DOHH2 (cell line): Measurements from ENCODE around the gene DCST2.

Experiments
- H3F3A ChIP-seq: fragments of 200-600 bp; sonication (generic), shearing (Covaris generic); 2 replicates; pipeline ENCODE4 v1.6.0; 2016; ENCODE audit warnings: antibody characterized with exemption, mild to moderate bottlenecking; ENCODE audit not compliant: control insufficient read depth, insufficient read depth
- H3K27ac ChIP-seq: fragments of 200-600 bp; sonication (generic); 2 replicates; pipeline ENCODE4 v1.5.1; 2014; ENCODE audit warnings: low read depth, mild to moderate bottlenecking, low read length, moderate library complexity
- H3K27me3 ChIP-seq: fragments of 200-600 bp; sonication (generic); 2 replicates; pipeline ENCODE4 v1.6.1; 2014; ENCODE audit warnings: mild to moderate bottlenecking, low read length, mixed read lengths; ENCODE audit not compliant: control insufficient read depth
- H3K36me3 ChIP-seq: fragments of 200-600 bp; sonication (generic); 2 replicates; pipeline ENCODE4 v1.6.1; 2014; ENCODE audit warnings: mild to moderate bottlenecking, low read length, moderate library complexity, mixed read lengths; ENCODE audit not compliant: control insufficient read depth
- H3K4me1 ChIP-seq: fragments of 200-600 bp; sonication (generic); 2 replicates; pipeline ENCODE4 v1.6.1; 2014; ENCODE audit warnings: mild to moderate bottlenecking, low read length, mixed read lengths; ENCODE audit not compliant: control insufficient read depth
- H3K4me2 ChIP-seq: fragments of 200-600 bp; sonication (generic); 2 replicates; pipeline ENCODE4 v1.6.0; 2014; ENCODE audit warnings: mild to moderate bottlenecking, low read length, moderate library complexity
- H3K4me3 ChIP-seq: fragments of 200-600 bp; sonication (generic); 2 replicates; pipeline ENCODE4 v1.5.1; 2014; ENCODE audit warnings: mild to moderate bottlenecking, low read length, mixed read lengths
- H3K79me2 ChIP-seq: fragments of 200-600 bp; sonication (generic); 2 replicates; pipeline ENCODE4 v1.6.1; 2014; ENCODE audit warnings: mild to moderate bottlenecking, low read length, mixed read lengths; ENCODE audit not compliant: control insufficient read depth
- H3K9me2 ChIP-seq: fragments of 200-600 bp; sonication (generic); replicated peaks from 2 replicates; pipeline ENCODE4 v1.6.1; 2014; ENCODE audit warnings: mild to moderate bottlenecking, low read length, mixed read lengths; ENCODE audit not compliant: control insufficient read depth
- H3K9me3 ChIP-seq: fragments of 200-600 bp; sonication (generic); 2 replicates; pipeline ENCODE4 v1.6.1; 2014; ENCODE audit warnings: antibody characterized with exemption, low read length, mixed read lengths; ENCODE audit not compliant: control insufficient read depth, insufficient read depth
- H4K20me1 ChIP-seq: fragments of 200-600 bp; sonication (generic); 2 replicates; pipeline ENCODE4 v1.6.0; 2014; ENCODE audit warnings: low read depth, mild to moderate bottlenecking, antibody characterized with exemption, low read length, moderate library complexity; ENCODE audit not compliant: control insufficient read depth, insufficient read depth
- EZH2phosphoT487 ChIP-seq: fragments of 200-600 bp; sonication (generic); IDR thresholded peaks from 2 replicates; pipeline ENCODE4 v1.6.1; 2017; ENCODE audit warnings: borderline replicate concordance, mild to moderate bottlenecking, antibody characterized with exemption, low read length, moderate library complexity, mixed read lengths
- TF ChIP-seq, protein P1 (sequence below): fragments of 200-600 bp; sonication (generic); IDR thresholded peaks from one replicate; pipeline ENCODE4 v1.5.1; 2014; ENCODE audit warnings: antibody characterized with exemption, mild to moderate bottlenecking, low read depth, low read length; ENCODE audit not compliant: poor library complexity, severe bottlenecking

Gene DCST2

DNA sequence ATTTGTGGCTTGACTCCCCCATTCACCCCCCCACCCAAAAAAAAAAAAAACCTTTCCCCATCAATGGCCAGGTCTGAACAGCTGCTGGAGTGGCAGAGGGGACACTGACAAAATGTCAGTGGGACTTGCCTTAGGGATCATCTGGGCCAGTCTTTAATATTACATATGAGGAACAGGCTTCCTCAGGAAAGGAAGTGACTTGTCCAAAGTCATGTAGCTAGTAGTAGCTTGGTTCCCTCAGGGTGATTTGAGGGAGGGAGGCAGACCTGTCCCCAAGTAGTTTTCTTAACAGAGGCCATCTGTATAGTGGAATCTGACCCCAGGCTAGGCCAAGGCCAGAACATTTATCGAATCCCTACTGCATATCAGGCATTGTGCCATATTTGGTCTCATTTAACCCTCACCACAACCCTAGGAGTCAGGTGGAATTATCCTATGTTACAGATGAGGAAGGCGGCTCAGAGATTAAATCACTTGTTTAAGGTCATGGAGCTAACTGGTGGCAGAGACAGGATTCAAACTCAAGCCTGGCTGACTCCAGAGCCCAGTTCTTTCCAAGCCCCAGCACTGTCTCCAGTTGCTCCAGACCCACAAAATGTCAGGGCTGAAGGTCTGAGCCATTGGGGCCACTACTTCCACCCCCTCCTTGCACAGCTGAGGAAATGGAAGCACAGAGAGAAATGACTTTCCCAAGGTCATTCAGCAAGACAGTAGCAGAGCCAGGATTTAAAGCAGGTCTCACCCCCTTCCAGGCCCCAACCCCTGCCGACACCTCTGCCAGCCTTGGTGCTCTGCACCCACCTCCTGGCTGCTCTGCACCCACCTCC, 20.6 kb downstream of the DCST2 start:
- H3K36me3 ChIP-seq = peaks cover 24% of the 10 kb centered on the region
- H3K4me2 ChIP-seq = peak overlapping the region; percentile 52; the same call in 1 of the 2 replicates
- peaks cover 93% of the 10 kb centered on the region for H3K4me1 ChIP-seq
- no peaks in the 10 kb centered on the region for H3K27me3 ChIP-seq
- TF ChIP-seq, protein P1, sequence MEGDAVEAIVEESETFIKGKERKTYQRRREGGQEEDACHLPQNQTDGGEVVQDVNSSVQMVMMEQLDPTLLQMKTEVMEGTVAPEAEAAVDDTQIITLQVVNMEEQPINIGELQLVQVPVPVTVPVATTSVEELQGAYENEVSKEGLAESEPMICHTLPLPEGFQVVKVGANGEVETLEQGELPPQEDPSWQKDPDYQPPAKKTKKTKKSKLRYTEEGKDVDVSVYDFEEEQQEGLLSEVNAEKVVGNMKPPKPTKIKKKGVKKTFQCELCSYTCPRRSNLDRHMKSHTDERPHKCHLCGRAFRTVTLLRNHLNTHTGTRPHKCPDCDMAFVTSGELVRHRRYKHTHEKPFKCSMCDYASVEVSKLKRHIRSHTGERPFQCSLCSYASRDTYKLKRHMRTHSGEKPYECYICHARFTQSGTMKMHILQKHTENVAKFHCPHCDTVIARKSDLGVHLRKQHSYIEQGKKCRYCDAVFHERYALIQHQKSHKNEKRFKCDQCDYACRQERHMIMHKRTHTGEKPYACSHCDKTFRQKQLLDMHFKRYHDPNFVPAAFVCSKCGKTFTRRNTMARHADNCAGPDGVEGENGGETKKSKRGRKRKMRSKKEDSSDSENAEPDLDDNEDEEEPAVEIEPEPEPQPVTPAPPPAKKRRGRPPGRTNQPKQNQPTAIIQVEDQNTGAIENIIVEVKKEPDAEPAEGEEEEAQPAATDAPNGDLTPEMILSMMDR = no peak
- TF ChIP-seq EZH2phosphoT487 = no peak
- no peak overlapping the region for H3K4me3 ChIP-seq
- H4K20me1 ChIP-seq = no peaks in the 10 kb centered on the region
- H3F3A ChIP-seq = peaks cover 25% of the 10 kb centered on the region
- no peaks in the 10 kb centered on the region for H3K9me2 ChIP-seq
- H3K27ac ChIP-seq = no peak overlapping the region; the same call in 1 of the 2 replicates
- no peaks in the 10 kb centered on the region for H3K9me3 ChIP-seq
- no peaks in the 10 kb centered on the region for H3K79me2 ChIP-seq

- H3K9me2 ChIP-seq = no peaks in the 10 kb centered on the region
- no peak for TF ChIP-seq EZH2phosphoT487
- TF ChIP-seq, protein P1 = no peak
- H3K27ac ChIP-seq = no peak overlapping the region
- peaks cover 90% of the 10 kb centered on the region for H3K4me1 ChIP-seq
- no peaks in the 10 kb centered on the region for H4K20me1 ChIP-seq
- no peak overlapping the region for H3K4me2 ChIP-seq
- H3F3A ChIP-seq = peaks cover 25% of the 10 kb centered on the region
- H3K79me2 ChIP-seq = 0 out of 2 replicates have a peak, but pooled peaks cover under 1% of the 10 kb centered on the region
- H3K4me3 ChIP-seq = no peak overlapping the region
- peaks cover 24% of the 10 kb centered on the region for H3K36me3 ChIP-seq
- no peaks in the 10 kb centered on the region for H3K9me3 ChIP-seq
- H3K27me3 ChIP-seq = no peaks in the 10 kb centered on the region
Observed at GRCh38 chr1:155012026-155012546, 21.5 kb downstream of the DCST2 start.

DNA sequence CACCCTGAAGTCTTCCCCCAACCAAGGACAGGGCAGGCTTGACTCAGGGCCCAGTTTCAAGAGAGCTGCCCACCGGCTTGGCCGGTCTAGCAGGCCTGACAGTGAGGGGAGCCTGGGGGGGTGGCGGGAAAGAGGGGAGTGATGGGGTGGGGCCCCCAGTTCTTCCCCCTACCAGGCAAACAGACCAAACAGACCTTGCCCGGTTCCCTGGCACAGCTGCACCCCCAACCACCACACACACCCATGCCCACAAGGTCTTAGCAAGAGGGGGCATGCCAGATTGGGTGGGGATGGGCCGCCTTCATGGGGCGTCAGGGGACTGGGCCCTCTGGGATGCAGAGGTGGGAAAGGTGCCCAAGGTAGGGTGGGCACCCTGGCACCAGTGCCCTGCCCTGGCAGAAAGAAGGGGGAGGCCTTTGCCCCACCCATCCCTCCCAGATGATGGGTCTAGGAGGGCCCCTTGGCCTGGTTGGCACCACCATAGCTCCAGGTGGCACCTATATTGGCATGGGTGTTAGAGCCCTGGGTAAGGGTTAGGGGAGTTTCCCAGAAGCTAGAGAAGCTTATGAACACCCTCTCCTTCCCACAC, 22.1 kb downstream of the DCST2 start:
- Histone ChIP-seq H3K36me3 (peaks cover 23% of the 10 kb centered on the region), H3F3A (peaks cover 22% of the 10 kb centered on the region), H3K4me1 (peaks cover 90% of the 10 kb centered on the region), H3K27ac (no peak overlapping the region), H3K4me3 (no peak overlapping the region), H3K4me2 (no peak overlapping the region), H3K79me2 (0 out of 2 replicates have a peak, but pooled peaks cover 3% of the 10 kb centered on the region), H3K9me2 (no peaks in the 10 kb centered on the region), H3K27me3 (no peaks in the 10 kb centered on the region), H4K20me1 (no peaks in the 10 kb centered on the region), H3K9me3 (no peaks in the 10 kb centered on the region)
- no peak for TF ChIP-seq EZH2phosphoT487
- TF ChIP-seq, protein P1 = no peak
